ENCODE measurements around the gene C6orf163.

Gene C6orf163

DNA sequence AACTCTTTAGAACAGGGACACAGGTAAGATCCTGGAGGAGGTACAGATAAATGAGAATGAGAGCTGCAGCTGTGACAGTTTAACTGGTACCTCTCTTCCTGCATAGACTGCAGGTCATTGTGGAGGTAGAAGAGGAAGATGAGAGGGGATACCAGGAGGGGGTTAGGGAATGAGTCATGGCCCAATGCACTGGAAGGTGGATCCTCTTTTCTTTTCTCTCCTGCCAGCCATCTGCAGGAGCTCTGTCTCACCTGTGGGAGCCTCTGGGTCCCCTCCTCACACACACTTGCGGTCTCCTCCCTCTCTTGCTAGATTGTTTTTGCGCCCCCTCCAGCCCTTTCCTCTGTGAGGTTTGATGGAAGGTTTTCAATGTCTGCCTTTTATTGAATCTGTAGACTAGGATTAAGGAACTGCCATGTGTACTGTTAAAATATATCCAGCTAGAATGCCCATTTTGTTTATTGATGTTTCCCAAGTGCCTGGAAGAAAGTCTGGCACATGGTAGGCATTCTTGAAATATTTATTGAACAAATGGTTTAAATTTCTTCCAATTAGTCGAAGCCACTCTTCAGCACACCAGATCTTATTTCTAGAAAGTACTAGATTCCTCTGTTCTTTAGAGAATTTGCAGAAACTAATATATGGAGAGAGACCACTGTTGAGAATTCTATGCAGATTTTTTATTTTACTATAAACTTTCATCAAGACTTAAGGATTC, 13.0 kb downstream of the C6orf163 start:
- no peak for DNase-seq

DNA sequence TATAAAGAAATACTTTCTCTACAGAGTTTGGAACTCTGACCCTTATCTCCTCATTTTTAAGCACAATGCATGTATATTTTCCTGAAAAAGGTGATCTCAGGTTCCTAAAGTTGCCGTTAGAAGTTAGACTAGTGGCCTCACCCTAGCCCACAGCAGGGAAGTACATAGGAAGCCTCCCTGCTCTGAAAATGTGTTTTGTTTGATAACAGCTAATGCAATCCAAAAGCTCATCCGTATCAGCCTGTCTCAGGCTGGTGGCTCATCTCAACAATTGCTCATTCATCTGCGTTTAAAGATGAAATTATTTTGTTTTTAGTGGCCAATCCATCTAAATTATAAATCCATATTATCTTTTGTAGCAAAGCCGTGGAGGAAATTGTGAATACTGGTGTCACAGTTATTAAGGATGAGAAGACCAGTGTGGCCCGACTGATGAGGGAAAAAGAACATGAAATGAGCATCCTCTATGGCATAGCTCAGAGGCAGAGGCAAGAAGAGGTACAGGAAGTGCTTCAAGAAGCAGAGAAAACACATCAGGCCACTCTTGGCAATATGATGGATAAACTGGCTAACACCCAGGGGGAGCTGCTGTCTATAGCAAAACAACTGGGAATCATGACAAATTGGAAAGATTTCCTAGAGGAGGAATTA, 20.1 kb downstream of the C6orf163 start:
- no peak for DNase-seq

DNA sequence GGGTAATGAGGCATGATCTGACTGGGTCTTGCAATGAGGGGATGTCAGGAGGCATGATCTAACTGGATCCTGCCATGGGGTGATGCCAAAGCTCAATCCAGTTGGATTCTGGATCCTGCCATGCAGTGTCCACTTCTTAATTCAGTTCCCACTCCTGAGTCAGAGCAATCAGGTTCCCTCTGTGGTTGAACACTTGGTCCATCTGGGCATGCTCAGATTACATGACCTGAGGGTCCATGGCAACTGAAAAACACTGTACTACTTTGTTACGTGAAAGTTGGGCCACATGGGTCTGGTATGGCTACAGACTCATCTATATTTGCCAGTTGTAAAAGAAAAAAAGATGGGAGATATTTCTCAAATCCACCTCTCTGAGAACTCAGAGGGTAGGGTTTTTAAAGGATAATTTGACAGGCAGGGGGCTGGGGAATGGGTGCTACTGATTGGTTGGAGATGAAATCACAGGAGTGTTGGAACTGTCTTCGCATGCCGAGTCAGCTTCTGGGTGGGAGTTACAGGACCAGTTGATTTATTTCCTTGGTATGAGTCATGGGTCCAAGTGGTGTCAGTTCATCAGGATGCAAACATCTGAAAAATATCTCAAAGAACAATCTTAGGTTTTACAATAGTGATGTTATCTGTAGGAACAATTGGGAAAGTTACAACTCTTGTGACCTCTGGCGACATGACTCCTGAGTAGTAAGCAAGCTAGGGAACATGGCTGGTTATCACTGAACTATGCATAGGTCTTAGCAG, 21.6 kb downstream of the C6orf163 start:
- DNase-seq, result no peak

DNA sequence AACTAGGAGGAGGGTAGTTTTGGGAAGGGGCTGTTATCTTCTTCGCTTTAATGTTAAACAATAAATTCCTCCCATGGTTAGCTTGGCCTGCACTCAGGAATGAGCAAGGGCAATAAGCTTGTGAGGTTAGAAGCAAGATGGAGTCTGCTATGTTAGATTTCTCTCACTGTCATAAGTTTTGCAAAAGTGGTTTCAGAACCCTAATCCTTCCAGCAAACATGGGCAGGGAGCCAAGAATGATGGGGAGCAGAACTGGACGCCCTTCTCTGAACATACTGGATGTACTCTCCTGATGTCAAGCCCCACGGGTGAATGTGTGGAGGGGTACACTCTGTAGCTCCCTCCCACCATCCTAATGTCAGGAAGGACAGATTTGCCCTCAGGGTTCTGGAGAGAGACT, 22.3 kb downstream of the C6orf163 start:
- no peak for DNase-seq

DNA sequence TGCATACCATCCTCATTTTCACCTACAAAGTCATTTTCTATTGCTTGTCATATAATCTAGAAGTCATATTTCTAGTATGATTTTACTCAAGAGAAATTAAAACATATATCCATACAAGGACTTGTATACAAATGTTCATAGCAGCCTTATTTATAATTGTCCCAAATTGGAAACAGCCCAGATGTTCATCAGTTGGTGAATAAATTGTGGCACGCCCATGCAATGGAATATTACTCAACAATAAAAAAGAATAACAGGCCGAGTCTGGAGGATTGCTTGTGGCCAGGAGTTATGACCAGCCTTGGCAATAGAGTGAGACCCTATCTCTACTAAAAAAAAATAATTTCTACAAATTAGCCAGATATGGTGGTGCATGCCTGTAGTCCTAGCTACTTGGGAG, 28.8 kb downstream of the C6orf163 start:
- DNase-seq, result no peak

DNA sequence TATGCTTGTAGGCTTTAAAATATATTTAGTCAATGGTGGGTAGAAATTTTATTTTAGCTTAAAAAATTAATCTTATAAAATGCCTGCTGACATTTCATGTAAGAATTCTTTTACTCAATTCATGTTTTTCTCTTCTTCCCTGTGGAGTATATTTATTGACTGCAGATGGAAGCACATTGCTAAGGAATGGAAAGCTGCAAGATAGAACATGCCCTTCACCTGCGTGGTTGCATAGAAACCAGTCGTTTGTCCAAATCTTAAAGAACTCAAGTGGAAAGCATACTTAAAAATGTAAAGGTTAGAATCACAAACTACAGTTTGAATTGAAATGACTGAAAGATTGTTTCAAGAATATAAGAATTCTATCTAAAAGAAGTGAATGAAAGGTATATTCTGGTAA, 30.7 kb downstream of the C6orf163 start:
- no peak for DNase-seq

DNA sequence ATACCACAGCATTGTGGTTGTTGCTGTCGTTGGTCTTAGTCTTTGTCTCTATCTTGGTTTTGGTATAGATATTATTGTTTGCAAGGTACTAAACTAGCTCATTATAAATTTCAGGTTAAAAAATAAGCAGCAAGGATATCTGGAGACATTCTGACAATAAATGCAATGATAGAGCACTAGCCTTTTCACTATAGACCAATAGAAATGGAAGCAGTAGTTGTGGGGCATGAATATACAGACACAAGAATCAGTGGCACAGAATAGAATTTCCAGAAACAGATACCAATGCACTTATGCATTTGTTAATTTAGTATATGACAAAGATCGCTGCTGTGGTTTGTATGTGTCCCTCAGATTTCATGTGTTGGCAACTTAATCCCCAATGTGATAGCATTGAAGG, 32.0 kb downstream of the C6orf163 start:
- no peak for DNase-seq

DNA sequence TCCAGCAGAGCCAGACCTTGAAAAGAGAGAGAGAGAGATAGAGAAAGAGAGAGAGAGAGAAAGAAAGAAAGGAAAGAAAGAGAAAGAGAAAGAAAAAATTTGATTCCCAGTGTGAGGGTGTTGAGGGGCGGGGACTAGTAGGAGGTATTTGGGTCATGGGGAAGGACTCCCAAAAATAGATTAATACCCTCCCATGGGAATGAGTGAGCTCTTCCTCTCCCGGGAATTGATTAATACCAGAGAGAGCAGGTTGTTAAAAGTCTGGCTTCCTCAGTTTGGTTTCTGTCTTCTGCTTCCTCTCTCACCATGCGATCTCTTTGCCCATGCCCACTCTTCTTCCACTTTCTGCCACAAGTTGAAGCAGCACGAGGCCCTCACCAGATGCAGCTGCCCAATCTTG, 34.3 kb downstream of the C6orf163 start:
- no peak for DNase-seq

DNA sequence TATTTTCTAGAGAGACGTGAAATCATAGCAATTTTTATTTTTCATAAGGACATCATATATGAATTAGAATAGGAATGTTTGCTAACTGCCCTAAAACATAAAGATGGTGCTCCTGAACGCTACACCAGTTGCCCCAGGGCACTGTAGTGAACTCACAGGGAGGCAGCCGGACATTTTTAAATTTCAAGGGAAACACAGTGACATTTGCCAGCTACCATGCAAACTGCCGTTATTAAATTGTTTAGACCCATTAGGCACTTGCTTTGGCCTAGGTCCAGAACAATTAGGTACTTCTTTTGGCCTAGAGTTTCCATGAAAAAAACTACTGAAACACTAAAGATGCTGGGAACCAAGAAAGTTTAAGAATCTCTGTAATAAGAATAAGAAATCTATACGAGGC, 38.2 kb downstream of the C6orf163 start:
- no peak for DNase-seq

DNA sequence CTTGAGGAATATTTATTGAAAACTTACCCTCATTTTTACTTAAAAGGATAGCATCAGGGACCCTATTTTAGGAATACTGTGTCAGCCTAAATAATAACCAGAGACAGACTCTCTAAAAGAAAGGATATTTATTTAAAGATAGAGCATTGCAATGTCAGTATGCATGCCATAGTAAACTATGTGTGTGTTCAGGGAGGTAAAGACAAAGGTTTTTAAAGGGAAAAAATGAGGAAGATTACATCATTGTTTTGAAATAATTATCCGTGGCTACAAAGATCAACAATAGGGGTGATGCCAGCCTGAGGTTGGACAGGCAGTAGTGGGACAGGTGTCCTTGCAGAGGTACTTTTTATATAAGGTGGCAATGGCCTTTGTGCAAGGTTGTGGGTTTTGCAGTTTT, 39.4 kb downstream of the C6orf163 start:
- no peak for DNase-seq

DNA sequence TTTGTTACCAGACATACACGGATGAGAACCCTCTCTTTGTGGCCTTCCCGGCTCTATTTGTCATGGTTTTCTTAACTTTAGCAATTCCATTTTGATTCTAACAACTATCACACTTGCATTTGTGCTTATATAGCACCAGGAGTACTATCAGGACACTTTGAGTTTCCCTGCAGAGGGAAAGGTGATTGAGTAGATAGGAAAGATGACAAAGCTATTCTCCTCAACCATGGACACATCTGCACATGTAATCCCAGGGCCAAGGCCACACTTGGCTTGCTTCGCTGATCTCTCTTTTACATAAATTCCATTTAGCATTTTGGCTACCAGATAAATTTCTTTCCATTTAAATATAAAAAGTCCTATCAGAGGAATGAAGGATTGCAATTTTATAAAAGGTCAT, 39.8 kb downstream of the C6orf163 start:
- DNase-seq, result no peak

DNA sequence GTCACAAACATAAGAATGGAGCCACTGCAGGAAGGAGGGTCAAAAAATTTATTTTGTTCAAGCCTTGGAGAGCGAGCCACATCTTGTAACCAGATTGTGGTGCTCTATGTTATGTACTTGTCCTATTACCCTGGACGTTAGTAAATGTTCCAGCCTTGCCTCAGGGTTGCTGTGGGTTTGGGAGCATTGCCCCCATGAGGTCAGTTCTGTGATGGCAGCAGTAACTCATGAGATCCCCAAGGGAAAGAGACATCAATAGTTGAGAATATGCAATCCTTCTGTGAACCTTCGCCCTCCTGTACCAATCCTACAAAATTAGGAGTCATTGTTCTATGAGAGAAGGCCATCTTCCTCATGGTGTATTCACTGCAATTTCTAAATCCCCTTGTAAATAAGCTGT, 46.7 kb downstream of the C6orf163 start:
- no peak for DNase-seq

DNA sequence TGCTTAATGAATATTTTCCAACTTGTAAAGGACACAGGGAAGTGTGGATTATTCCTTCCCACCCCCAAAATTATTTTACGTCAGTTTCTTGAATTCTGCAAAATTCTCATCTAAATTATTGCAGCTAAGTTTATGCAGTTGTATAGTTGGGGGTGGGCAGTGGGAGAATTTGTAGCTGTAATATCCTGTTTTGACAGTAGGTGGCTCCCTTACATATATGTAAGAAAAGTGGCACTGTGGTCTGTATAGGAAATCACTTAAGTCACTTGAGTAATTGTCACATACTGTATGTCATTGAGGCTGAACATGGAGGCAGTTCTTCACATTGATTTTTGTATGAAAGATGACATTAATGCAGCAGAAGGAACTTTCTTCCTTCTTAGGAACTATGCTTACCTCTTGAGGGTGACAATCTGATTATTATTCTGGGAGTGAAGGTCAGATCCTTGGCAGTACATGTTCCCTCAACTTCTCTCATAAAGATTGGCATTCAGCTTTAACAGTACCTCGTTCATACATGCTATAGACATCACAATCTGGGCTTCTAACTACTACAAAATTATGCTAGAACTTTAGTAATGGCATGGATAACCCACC, 48.5 kb downstream of the C6orf163 start:
- DNase-seq, result peak; percentile 65

DNA sequence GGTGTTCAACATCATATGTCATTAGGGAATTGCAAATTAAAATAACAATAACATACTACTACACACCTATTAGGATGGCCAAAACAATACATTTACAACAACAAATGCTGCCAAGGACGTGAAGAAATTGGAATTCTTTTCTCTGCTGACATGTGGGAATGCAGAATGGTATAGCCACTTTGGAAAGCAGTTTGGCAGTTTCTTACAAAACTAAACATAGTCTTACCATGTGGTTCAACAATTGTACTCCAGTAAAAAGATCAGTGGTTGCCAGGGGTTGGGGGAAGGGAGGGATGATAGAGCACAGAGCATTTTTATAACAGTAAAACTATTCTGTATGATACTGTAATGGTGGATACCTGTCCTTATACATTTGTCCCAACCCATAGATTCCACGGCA, 50.8 kb downstream of the C6orf163 start:
- DNase-seq, result no peak

DNA sequence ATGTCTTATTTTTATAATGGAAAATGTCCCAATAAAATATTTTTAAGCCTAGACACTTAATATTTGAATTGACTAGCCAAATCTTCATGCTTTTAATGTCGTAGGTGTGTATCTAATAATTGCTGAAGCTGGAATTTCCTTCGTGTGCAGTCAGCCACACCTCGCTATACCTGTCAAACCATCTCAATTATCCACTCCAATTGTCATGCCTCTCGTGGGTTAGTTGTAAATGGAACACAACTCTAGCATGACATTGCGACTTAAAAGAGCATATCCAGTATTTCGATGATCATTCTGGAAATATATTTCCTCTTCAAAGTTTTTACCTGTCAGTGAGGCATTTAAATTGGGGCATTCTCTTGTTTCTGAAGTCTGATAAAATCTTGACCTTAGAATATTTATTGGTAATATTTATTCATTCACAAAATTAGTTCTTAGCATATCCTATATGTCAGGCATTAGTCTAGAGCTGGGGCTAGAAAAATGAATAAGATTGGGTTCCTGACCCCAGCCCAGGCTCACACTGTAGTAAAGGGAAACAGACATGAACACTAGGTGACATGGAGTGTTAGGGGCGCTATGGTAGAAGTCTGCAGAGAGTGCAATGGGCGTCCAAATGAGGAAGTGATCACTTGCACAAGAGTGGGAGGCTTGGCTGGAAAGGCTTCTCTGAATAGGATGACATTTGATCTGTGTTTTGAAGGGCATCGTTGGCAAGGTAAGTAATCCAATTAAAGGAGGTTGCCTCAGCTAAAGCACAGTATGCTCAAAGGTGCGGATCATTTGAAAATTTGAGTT, 52.2 kb downstream of the C6orf163 start:
- DNase-seq, result no peak

DNA sequence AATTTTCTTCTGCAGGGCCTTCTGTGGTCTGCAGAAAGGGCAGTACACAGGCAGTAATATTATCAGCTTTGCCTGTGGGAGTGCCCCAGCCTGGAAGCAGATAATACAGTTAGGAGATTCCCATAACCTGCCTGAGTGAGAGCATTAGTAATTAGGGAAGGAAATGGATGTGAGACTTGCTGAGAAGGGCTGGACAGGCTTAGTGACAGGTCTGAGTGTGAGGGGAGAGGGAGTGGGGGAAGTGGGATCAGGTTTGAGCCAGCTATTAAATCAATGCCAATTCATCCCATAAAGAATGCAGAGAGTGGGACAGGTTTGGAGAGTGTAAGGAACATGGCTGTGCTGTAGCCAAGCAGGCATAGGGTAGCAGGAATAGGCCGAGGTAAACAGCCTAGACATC, 53.0 kb downstream of the C6orf163 start:
- DNase-seq, result no peak

DNA sequence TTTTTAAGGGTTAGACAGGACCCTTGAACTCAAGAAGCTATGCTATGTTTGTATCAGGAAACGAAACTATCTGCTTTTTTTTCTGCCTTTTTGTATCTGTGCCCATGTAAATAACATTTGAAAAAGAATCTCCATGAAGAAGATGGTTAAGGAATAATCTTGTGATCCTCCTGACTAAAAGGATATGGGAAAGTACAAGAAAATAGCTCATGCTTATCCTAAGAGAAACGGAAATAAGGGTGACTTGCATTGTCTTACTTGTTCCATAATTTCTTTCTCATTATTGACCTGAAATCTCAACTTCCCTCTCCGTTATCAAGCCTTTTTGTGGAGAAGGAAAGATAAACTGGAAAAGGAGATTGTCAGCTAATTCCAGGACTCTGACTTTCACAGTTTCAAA, 57.2 kb downstream of the C6orf163 start:
- no peak for DNase-seq

DNA sequence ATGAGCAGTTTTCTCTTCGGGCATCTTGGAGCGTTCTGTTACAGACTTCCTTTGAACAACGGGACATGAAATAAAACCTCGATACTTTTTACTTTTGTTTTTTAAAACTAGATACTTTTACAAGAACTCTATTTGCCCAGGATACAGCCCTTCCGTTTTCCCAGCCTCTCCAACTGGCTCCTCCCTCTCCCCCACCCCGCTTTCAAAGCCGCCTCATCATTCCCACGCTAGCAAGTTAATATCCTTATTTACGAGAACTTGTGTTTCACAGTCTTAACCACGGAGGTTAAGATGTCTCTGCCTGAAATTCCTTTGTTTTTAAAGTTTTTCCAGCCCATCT, 62.9 kb downstream of the C6orf163 start:
- DNase-seq, result no peak

DNA sequence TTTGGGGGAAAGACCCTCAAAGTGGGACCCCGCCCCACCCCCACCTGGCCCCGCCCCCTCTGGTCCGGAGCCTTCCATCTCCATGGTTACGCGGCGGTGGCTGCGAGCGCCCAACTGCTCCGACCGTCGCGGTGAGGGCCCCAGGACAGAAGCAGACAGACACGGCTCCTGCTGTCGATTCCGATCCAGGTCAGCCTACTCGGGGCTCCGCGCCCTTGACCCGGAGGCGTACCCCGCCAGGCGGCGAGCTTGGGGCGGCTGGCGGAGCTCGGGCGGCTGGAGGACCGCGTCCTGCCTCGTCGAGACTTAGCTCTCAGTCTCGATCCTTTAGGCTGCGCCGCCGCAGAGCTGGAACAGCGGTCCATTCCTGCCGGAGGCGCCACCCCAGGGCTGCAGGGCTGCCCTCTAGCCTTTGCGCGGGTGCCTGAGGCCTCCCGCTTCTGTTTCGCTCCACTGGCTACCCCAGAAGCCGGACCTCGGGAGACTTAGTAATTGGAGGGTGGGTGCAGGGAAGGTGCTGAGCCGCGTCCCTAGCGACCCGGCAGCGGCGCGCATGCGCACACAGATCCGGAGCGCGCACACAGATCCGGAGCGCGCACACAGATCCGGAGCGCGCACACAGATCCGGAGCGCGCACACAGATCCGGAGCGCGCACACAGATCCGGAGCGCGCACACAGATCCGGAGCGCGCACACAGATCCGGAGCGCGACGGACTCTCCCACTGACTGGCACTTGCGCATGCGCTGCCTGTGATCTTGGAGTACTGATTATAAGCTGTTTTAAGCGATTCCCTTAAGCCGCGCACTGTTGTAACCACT, 63.5 kb downstream of the C6orf163 start, which contains the start of gene CFAP206:
CFAP206 (plus strand) TSS at position 72 of the 820 bp plus-strand sequence. CDS start 1,868 bp downstream, outside the sequence.
- peak; percentile 77 for DNase-seq

DNA sequence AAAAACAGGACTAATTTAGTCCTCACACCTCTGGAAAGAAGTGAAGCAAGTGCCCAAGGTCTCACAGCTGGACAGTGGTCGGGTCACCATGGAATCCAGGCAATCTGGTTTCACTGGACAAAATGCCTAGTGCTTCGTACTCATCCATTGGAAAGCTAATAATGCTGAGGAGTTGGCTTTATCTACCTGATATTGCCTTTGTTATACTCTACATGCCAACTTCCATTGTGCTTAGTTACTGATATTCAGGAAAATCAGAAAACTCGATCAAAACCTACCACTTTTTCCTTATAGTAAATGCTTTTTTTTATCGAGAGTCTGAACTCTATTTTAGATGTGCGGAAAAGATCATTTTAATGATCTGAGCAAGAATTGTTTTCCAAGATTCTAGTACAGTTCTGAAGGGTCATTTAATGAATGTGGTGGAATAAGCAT, 64.1 kb downstream of the C6orf163 start:
- DNase-seq, result no peak
